Skeletal muscle cell (primary cell): ENCODE measurements around the gene WNT9B.

Experiments used
- DNase-seq: peaks from one replicate; pipeline ENCODE4 v3.0.0-alpha.2; 2010; ENCODE audit warnings: low read depth
- H3K4me3 ChIP-seq: 2 replicates; pipeline ENCODE4 v1.5.1; 2011; ENCODE audit warnings: low read depth, mild to moderate bottlenecking, control low read depth, low read length, moderate library complexity

Gene WNT9B

DNA sequence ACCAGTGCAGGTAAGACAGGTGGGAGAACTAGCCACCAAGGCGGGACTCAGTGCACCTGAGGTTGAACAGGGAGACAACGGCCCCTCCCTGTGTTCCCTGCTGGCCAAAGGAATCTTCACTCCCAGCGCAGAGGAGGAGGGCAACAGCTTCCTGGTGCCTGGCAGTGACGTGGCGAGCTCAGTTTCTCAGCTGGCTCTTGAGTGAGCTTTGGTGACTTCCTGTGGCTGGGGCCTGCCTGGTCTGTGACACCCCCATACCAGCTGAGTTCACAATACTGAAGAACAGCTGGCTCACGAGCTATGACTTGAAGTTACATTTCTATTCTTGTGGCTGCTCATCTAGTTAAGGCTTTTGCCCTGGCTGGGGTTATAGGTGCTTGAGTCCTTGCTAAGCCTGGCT lies 26.1 kb downstream of the WNT9B start:
- H3K4me3 ChIP-seq: no peak overlapping the region
- no peak for DNase-seq

DNA sequence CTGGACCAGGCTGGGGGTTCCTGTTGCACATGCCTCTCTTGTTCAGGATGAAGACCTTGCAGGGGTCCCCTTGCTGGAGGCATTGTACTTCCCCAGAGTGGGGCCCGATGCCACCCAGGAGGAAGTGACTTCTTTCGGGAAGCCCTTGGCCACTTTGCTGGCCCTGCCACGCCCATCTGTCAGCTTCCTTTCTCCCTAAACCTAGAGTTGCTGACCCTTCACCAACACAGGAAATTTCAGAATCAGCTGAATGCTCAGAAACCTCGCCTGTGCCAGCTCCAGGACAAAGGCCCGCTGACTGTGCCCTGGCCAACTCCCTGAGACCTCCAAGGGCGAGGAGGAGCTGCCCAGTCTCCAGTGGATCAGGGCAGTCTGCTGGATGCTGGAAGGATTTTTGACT lies 26.7 kb downstream of the WNT9B start:
- DNase-seq: no peak
- no peak overlapping the region for H3K4me3 ChIP-seq

DNA sequence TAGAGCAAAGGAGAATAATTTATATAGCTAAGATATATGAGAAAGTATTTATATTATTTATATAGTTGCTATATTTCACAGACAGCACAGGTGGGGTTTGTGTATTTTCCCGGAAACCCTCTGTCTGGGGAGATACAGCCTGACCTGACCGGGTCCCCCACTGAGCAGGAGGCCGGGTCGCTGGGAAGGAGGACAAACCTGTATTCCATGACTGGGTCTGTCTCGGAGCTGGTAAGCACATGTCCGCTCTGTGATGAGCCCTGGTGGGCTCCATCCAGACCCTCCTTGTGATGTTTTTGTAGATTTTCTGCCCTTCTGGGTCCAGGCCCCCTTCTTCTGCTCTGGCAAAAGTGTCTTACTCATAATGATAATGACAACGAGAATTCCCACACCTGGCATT lies 27.7 kb downstream of the WNT9B start:
- no peak for DNase-seq
- no peak overlapping the region for H3K4me3 ChIP-seq

DNA sequence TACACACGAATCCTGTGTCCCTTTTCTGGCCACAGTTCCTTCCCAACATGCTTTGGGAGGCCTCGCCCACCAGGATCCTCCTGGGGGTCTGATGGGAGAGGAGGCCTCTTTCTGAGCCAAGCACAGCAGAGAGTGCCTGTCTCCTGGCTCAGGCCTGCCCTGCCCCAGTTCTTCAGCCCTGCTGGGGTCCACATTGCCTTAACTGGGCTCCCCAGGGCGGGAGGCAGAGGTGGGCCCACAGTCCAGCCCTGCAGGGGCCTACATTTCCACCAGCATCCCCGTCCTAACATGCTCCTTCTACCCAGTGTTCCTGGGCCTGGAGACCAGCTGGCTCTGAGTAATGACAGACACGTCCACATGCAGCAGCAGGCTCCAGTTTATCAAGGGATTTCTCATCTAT lies 29.6 kb downstream of the WNT9B start:
- no peak overlapping the region for H3K4me3 ChIP-seq
- no peak for DNase-seq

DNA sequence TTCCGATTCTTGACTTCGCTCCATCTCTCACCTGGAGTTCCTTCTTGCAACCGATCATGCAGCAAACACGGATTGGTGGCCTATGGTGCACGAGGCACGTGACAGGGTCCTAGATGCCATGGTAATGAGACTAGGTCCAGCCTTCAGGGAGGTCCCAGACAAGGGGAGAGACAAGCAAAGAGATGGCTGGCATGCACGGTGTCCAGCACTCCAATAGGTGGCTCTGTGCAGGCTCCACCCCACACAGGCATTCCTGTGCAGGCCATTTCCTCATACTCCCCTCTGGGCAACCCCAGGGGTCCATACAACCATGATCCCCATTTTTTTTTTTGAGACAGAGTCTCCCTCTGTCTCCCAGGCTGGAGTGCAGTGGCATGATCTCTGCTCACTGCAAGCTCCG lies 31.3 kb downstream of the WNT9B start:
- no peak overlapping the region for H3K4me3 ChIP-seq
- DNase-seq: no peak

DNA sequence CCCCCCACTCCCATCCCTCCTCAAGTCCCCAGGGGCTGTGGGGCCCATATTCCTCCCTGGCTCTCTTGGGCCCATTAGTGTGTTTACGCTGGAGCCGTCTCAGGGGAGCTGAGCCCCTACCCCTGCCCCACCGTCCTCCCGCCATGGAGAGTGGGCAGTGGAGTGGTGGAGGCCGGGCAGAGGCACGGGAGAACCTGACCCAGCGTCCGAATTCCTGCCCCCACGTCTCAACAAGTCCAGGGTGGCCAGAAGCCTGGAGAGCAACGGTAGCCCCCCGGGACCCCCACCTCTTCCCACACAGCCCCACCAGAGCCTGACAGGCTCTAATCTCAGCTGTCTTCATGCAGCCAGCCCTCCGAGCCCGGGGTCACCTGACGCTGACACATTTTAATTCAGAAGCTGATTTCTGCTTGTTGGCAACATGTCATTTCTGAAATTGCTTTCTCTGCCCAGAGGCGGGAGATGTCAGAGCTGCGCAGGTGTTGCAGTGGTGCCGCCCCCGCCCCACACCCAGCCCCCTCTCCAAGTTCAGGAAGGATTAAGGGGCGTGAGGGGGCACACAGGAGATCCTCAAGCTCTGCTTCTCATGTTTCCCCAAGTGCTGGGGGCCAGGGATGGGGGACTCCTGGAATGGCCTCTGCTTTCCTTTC lies 32.6 kb downstream of the WNT9B start:
- H3K4me3 ChIP-seq: no peak overlapping the region
- no peak for DNase-seq

DNA sequence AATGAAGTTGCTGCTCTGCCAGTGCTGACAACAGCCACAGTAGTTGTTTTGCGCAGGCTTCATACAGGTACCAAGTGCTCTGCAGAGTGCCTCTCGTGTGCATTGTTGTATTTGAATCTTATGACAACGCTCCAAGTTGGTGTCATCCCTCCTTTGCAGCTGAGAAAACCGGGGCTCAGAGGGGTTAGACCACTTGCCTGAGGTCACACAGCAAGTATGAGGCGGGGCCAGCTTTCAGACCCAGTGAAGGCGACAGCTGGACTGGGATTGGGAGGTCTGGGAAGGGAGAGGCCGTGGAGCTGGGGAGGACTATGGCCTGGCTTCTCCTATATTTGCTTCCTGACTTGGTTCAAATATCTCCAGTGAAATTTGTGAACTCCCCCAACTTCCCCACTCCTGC lies 33.2 kb downstream of the WNT9B start:
- no peak overlapping the region for H3K4me3 ChIP-seq
- no peak for DNase-seq

DNA sequence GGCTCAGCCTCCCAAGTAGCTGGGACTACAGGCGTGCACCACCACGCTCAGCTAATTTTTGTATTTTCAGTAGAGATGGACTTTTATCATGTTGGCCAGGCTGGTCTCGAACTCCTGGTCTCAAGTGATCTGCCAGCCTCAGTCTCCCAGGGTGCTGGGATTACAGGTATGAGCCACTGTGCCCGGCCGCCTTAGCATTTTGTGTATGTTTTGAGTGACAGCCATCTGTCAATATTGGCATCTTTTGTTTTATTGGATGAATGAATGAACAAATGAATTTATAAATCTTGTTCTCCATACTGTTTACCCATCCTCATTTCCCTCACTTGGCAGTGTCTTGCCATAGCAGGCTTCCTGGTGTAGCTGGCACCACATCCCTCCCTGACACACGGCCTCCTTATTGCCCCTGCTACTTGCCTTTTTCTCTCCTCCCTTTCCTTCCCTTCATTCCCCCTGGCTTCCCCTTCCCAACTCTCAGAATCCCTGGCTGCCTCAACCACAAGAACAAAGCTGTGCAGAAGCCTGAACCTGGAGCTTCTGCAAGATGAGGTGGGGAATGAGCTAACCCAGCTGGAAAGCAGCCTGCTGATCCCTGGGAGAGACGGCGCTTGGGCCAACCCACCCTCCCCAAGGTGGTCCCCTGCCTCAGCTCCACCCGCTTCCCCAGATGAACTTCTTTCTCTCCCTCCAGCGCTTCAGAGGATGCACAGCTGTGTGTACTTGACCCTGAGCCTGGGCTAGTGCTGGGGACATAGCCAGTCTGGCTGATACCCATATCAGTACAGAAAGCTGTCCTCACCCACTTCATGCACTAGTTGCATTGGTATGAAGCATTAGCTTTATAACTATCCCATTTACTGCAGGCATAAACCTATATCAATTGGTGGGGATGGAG lies 34.3 kb downstream of the WNT9B start:
- H3K4me3 ChIP-seq: no peak overlapping the region
- DNase-seq: no peak

DNA sequence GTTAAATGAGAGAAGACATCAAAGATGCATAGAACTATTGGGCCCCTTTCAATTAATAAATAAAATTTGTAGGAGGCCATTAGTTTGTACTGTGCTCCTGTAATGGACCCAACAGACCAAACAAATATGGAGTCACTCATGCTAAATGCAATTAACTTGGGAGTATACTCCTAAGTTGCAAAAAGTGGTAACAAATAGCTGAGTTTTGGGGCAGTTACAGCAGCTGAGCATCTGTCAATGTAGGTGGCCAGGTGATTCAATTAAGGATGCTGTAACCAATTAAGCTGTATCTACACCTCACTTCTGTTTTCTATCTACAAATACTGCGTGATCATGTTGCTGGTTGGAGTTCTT lies 34.9 kb downstream of the WNT9B start:
- H3K4me3 ChIP-seq: no peak overlapping the region

DNA sequence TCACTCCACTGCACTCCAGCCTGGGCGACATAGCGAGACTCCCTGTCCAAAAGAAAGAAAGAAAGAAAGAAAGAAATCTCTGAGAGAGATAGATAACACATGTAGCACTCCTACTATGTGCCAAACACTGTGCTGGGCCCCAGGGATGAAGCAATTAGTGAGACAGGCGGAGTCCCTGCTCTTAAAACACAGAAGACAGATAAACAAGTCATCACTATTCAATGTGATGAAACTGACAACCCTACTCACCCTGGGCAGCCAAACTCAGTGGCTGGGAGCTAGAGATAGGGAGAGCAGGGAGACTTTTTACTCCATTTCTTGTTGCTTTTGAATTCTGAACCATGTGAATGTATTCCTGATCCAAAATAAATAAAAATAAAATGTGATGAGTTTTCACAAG lies 36.3 kb downstream of the WNT9B start:
- no peak for DNase-seq
- H3K4me3 ChIP-seq: no peak overlapping the region

More for the DNA sequence above, 34.9 kb downstream of the WNT9B start:
- DNase-seq: no peak

DNA sequence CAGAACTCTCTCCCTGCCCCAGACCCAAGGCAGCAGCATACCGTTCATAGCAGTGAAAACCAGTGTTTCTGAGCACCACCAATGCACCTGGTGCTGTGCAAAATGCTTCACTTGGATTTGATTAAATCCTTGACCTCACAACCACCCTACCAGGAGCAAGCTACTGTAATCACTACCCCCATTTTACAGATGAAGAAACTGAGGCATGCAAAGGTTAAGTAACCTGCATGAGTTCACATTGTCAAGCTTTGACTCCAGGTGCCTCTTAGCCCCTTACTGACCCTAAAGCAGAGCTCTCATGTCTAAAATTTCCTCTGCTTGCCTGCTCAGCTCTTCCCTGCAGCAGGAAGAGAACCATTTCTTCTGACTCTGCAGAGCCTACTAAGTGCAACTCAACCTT lies 37.3 kb downstream of the WNT9B start:
- H3K4me3 ChIP-seq: no peak overlapping the region
- DNase-seq: no peak

DNA sequence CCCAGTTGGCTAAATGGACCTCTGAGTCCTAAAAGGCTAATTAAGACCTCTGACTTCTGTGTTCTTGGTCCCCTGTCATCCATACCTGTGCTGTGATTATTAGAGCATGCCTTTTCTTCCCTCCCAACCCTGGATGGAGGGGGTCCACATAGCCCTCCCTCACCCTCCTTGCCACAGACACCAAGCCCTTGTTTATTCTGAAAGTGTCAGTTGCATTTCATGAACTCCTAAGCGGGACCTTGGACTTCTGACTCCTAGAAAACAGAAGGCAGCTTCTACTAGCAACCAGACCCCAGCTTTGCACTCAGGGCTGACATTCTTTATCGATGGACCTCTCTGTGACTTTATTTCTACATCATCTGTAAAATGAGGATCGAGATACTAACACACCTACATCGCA lies 38.1 kb downstream of the WNT9B start:
- DNase-seq: no peak
- H3K4me3 ChIP-seq: no peak overlapping the region

DNA sequence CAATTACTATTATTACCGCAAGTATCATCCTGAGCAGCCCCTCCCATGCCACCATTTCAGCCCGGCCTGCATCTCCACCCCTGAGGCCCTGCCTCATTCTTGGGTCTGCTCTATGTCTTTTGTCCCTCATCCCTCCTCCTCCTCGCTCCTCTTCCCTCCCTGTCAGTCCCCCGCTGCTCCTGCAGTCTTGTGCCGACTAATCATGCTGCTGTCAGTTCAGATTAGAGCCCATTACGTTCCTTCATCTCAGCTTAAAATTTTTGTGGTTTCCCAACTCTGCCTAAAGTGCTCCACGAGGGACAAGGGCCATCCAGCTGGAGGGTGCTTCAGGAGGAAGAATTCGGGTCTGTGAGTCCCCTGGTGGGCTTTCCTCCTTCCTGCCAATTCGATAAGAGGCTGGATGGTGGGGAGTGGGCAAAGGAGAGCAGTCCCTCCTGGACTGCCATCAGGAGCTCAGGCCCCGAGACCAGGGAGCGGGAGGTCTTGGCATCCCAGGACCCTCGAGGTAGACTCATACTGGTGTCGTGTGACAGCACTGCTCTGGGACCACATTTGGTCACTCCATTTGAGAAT lies 38.7 kb downstream of the WNT9B start:
- DNase-seq: no peak
- no peak overlapping the region for H3K4me3 ChIP-seq

DNA sequence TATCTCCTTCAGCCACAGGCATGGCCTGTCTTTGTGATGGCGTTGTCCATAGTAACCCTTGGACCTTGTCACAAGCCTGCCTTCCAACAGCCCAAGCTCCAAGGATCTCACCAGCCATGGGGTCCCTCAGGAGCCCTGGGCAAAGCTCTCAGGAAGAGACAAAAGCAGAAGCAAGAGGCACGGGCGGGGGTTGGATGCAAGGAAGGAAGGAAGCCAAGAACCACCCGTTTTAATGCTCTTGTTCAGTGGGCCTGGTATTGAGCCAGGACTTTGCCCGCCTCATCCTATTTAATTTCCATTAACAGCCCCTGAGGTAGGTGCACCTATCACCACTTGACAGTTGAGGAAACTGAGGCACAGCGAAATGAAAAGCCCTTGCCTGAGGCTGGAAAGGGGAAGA lies 39.3 kb downstream of the WNT9B start:
- DNase-seq: no peak

DNA sequence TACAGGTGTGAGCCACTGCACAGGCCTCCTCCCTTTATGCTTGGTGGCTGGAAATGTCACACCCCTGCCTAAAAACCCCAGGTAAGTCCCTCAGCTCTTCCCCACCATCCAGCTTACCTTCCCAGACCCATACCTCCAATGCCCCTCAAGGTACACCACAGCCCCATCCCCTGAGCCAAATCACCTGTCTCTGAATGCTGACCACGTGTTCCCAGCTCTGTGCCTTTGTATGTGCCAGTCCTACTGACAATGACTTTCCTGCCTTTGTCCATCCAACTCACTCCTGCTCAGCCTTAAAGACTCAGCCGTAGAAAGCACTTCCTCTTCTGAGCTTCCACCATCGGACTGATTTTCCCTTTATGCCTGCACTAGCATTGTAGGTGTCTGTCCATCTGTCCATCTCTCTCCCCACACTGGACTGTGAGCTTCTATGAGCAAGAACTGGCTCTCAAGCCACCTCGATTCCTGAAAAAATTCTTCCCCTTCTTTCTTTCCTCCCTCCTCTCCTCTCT lies 40.9 kb downstream of the WNT9B start:
- no peak for DNase-seq
- no peak overlapping the region for H3K4me3 ChIP-seq

More for the DNA sequence above, 39.3 kb downstream of the WNT9B start:
- H3K4me3 ChIP-seq: no peak overlapping the region

DNA sequence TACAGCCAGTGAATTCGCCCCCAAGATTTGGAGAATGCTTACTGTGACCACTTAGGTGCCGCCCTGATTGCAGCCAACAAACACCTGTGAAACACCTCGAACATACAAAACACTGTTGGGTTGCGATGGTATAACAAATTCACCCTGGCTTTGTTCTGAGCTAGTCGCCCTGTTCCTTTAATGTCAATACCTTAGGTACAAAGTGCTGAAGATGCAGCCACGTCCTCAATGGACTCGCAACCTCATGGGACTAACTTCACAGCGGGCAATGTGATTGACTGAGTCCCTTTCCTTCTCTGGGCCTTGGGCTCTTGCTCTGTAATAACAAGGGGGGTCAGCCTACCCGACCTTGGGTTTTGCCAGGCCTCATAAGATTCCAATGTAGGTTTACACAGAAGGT lies 42.6 kb downstream of the WNT9B start:
- H3K4me3 ChIP-seq: no peak overlapping the region
- no peak for DNase-seq

DNA sequence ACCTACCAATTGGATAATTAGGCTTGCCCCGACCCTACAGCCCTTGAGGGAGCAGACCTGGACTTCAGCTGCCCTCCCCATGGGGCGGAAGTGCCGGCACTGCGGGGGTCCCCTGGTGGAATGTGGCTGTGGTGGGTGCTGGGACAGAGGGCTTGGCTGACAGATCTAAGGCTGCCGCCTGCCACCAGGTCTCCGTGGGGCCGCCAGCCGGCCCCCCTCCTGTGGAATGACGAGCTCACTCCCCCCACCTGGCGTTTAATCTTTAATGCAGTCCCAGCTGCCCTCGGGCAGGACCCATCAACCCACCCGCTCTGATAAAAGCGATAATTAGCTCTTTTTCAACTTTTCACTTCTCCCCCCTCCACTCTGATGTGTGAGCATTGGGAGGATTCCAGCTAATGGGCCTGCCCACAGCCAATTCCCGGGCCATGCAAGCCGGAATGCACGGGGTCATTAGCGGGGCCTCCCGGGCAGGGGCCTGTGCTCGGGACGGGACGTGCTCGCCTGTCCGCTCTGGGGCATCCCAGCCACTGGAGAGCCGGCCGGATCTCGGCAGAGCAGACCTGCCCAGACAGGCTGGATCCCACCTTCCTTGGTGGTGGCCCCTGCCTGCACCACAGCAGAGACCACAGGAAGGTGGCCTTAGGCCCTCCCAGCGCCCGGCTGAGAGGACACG lies 43.2 kb downstream of the WNT9B start:
- H3K4me3 ChIP-seq: no peak overlapping the region
- DNase-seq: no peak

DNA sequence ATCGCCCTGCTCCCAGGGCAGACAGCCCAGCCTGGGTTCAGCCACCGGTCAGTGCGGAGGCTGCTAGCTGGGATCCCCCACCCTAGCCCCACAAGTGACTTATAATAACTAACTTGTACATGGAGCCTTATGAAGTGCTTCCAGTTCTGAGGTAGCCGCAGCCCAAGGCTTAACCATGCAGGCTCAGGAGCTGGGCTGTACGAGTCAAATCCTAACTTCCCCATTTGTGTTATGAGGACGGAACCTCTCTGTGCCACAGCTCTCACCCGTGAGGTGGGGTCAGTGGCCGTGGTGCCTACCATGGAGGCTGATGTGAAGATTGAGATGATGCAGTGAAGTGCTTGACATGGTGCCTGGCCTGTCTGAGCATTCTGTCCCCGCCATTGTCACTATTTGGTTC lies 43.8 kb downstream of the WNT9B start:
- H3K4me3 ChIP-seq: no peak overlapping the region
- DNase-seq: no peak

DNA sequence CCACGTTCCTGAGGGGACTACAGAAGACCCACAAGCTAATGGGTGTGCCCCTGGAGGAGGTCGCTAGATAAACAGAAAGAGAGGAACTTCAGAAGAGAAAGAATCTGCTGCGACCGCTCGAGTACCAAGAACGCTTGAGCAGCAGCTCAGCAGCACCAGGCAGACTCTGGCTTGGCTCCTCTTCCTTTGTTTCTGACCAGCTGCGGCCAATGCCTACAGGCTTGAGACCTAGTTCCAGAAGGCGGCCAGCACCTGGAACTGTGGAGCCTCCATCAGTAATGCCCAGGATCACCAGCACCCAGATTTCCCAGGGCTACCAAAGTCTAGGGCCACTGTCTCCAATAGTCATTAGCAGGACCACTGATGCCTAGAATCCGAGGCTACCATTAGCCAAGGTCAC lies 45.6 kb downstream of the WNT9B start:
- no peak for DNase-seq
- no peak overlapping the region for H3K4me3 ChIP-seq

DNA sequence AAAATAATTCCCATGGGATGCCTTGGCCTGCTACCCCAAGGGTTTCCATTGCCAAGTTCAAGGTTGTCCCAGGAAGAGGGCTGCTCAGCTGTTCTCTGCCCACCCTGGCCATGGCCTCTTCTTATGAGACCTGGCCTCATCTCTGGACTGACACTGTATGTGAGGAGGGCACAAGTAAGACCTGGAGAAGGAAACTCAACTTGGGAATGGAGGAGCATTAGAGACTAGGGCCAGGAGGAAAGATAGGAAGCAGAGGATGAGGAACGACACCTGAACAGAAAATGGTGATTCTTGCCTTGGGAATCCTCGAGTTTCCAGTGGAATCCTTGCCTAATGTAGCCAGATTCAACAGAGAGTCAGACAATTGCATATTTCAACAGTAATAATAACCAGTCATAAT lies 47.0 kb downstream of the WNT9B start:
- DNase-seq: no peak
- H3K4me3 ChIP-seq: no peak overlapping the region
